Activated naive CD4-positive, alpha-beta T cell treated with anti-CD3 and anti-CD28 coated beads, Interleukin-2, amount 10 ng/mL, durations not matched to agents 7 days and 5 days (primary cell): ENCODE measurements around the gene CHMP1A.
"Not testable (repeated sequence)": the region's sequence is repeated elsewhere in the genome, so short reads cannot be mapped to it uniquely, and the experiment has no call there.

Experiments
- CTCF ChIA-PET: fragments of 350-600 bp; sonication (Branson Sonifier 250); formaldehyde crosslinking; loops from one replicate; lab custom pipeline; 2021; ENCODE audit warnings: antibody characterized with exemption; lab: Charles Lee
- DNase-seq: peaks from one replicate; pipeline ENCODE4 v3.0.0-alpha.2; 2020
- H3K27ac Mint-ChIP-seq: one replicate; pipeline ENCODE4 v1.8.0; 2021; ENCODE audit warnings: mild to moderate bottlenecking, moderate library complexity, mixed read lengths
- H3K27me3 Mint-ChIP-seq: one replicate; pipeline ENCODE4 v1.8.0; 2021; ENCODE audit warnings: mild to moderate bottlenecking, mixed read lengths
- H3K36me3 Mint-ChIP-seq: one replicate; pipeline ENCODE4 v1.8.0; 2021; ENCODE audit warnings: mixed read lengths
- H3K4me1 Mint-ChIP-seq: one replicate; pipeline ENCODE4 v1.8.0; 2021; ENCODE audit warnings: mixed read lengths
- H3K4me3 Mint-ChIP-seq: one replicate; pipeline ENCODE4 v1.8.0; 2021; ENCODE audit warnings: mild to moderate bottlenecking, moderate library complexity, mixed read lengths
- H3K9me3 Mint-ChIP-seq: one replicate; pipeline ENCODE4 v1.8.0; 2021; ENCODE audit warnings: mixed read lengths

The CHMP1A gene

DNA sequence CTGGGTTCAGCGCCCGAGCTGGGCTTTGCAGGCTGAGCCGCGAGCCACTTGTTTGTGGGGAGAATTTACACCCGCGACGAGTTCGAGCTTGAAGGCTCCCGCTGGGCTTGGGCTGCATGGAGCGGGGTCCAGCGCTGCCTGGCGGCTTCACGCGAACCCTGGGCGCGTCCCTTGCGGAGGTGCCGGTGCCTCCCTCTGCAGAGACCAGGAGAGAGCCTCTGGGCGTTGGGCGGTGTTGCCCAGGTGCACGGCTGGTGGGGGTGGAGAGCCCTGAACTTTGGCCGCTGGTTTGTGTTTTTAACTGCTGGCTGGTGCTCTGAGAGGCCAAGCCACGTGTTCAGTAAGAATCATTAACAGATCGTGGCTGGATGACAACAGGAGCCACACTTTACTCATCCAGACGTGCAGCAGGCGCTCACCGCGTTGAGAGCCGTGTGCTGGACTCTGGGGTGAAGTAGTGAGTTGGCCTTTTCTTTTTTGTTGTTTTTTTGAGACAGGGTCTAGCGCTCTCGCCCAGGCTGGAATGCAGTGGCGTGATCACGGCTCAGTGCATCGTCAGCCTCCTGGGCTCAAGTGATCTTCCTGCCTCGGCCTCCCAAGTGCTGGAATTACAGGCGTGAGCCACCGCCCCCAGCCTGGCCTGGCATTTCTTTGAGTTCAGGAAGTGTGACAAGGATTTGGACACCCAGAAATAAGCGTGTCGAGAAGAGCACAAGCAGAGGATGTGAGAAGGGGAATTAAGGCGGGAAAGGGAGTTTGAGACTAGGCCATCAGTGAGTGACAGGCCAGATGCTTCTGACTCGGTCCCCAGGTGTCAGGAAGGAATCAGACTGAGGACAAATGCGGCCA, 29.8 kb upstream of the CHMP1A start:
- CTCF ChIA-PET = interaction anchor here (0.6 to 2.4 kb wide), 4 partner anchors 12 to 28 kb away, joined by 3 to 18 read pairs (median 4); no protein-coding TSS in a partner anchor
- peaks cover 21% of the 10 kb centered on the region for H3K4me1 Mint-ChIP-seq
- no peaks in the 10 kb centered on the region for H3K27me3 Mint-ChIP-seq

DNA sequence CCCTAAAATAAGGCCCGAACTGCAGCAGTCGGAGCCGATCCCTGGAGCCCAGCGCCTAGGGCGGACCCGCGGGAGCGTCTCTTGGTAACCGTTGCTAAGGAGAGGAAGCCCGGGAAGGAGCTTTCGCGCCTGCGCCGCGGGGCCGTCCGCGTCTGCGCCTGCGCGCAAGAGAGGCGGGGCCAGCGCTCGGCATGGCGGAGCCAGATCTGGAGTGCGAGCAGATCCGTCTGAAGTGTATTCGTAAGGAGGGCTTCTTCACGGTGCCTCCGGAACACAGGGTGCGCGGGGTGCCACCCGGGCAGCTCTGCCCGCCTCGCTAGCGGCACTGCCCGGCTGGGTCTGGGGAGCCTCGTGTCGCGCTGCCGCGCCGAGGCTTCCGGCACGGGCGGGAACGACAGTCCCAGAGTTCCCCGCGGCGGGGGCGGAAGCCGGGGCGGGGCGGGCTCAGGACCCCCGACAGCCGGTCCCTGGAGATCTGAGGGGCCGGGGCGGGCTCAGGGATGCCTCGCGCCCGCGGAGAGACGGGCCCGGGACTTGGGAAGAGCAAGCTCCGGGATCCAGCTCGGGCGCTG, 29.1 kb upstream of the CHMP1A start, which contains the start of gene CDK10:
TSS of gene CDK10 (plus strand) at position 170 of the 572 bp plus-strand sequence. CDS start at position 192, 22 bp downstream.
- CTCF ChIA-PET = interaction anchor here (0.6 to 1.3 kb wide), 2 partner anchors 14 to 18 kb away, joined by 3 to 4 read pairs; no protein-coding TSS in a partner anchor

More for the DNA sequence above, 29.8 kb upstream of the CHMP1A start:
- no peak for DNase-seq
- Mint-ChIP-seq H3K36me3 (peaks cover 21% of the 10 kb centered on the region), H3K9me3 (peaks cover 3% of the 10 kb centered on the region), H3K27ac (peak overlapping the region; percentile 82), H3K4me3 (peak overlapping the region; percentile 92)

DNA sequence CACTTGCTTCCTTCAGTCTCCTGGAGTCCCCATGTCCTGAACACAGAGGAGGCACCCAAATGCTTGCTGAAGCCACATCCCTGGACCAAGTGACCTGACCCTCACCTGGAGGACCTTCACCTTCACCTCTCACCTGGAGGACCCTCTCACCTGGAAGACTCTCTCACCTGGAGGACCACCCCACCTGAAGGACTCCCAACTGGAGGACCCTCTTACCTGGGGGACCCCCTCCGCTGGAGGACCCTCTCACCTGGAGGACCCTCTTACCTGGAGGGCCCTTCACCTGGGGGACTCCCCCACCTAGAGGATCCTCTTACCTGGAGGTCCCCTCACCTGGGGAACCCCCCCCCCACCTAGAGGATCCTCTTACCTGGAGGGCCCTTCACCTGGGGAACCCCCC, 28.4 kb upstream of the CHMP1A start:
- Mint-ChIP-seq H3K4me3 (peak overlapping the region; percentile 54), H3K27ac (peak overlapping the region; percentile 29), H3K27me3 (no peaks in the 10 kb centered on the region), H3K4me1 (peaks cover 21% of the 10 kb centered on the region), H3K9me3 (peaks cover 3% of the 10 kb centered on the region), H3K36me3 (peaks cover 21% of the 10 kb centered on the region)
- CTCF ChIA-PET = no interaction called here
- no peak for DNase-seq

More for the DNA sequence above, 29.1 kb upstream of the CHMP1A start, which contains the start of gene CDK10:
- H3K36me3 Mint-ChIP-seq = peaks cover 21% of the 10 kb centered on the region
- DNase-seq = peak; percentile 91
- H3K9me3 Mint-ChIP-seq = peaks cover 3% of the 10 kb centered on the region
- H3K4me3 Mint-ChIP-seq = peak within 1 kb of the TSS; percentile 92
- no peaks in the 10 kb centered on the region for H3K27me3 Mint-ChIP-seq
- peak within 1 kb of the TSS; percentile 90 for H3K27ac Mint-ChIP-seq
- H3K4me1 Mint-ChIP-seq = peaks cover 21% of the 10 kb centered on the region

DNA sequence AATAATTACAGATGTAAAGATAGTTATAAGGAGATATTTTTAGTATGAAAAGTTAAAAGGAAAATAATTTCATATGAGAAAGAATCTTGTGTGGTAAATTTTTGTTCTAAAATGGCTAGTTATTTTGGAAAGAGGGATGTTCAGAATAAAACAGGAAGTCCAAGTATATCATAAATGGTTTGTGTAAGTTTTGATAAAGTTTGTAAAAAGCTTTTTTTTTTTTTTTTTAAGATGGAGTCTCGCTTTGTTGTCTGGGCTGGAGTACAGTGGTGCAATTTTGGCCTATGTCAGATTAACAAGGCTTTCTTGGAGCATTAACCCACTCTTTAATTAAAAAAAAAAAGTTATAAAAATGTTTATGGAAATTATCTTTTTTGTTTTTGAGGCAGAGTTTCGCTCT, 20.8 kb upstream of the CHMP1A start:
- H3K4me1 Mint-ChIP-seq = no peaks in the 10 kb centered on the region
- peaks cover 2% of the 10 kb centered on the region for H3K9me3 Mint-ChIP-seq
- no peaks in the 10 kb centered on the region for H3K36me3 Mint-ChIP-seq
- no peak for DNase-seq
- H3K4me3 Mint-ChIP-seq = no peak overlapping the region
- H3K27ac Mint-ChIP-seq = no peak overlapping the region
- CTCF ChIA-PET = no interaction called here
- H3K27me3 Mint-ChIP-seq = no peaks in the 10 kb centered on the region

DNA sequence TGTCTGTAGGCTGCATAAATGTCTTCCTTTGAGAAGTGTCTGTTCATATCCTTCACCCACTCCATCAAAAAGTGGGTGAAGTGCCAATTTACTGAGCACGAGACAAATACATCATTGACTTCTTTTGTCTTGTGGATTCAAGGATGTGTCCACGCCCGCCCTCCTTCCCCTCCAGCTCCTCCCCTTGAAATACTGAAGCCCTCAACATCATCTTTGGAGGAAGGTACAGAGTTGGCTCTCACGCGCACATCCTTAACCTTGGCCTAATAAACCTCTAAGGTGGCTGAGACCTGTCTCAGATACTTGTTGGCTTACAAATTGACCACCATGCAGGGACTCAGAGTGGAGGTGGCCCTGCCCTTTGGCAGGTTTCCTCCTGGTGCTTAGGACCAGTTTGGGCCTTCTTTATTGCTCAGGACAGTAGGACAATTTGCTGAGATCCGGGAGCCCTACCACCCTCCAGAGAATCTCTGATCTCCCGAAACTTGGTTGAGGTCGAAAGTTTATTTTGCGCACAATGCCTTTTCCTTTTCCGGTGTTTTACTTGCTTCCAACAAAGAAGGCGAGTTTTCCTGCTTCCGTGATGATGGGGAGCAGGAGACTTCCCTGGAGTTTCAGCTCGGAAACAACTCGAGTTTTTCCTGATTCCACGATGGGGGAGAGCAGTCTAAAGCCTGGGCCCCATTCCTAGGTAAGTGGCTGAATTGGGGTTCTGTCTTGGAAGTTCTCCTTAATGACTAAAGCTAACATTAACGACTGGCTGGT, 14.9 kb upstream of the CHMP1A start:
- Mint-ChIP-seq H3K4me1 (peaks cover 14% of the 10 kb centered on the region), H3K4me3 (no peak overlapping the region), H3K27me3 (no peaks in the 10 kb centered on the region), H3K9me3 (no peaks in the 10 kb centered on the region), H3K27ac (no peak overlapping the region), H3K36me3 (no peaks in the 10 kb centered on the region)
- CTCF ChIA-PET = no interaction called here
- no peak for DNase-seq

DNA sequence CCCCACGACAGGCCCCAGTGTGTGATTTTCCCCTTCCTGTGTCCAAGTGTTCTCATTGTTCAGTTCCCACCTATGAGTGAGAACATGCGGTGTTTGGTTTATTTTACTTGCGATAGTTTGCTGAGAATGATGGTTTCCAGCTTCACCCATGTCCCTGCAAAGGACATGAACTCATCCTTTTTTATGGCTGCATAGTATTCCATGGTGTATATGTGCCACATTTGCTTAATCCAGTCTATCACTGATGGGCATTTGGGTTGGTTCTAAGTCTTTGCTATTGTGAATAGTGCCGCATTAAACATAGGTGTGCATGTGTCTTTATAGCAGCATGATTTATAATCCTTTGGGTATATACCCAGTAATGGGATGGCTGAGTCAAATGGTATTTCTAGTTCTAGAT, 14.1 kb upstream of the CHMP1A start:
- H3K4me3 Mint-ChIP-seq = not testable (repeated sequence)
- CTCF ChIA-PET = interaction anchor here (1.3 to 1.6 kb wide), 2 partner anchors 28 to 30 kb away, joined by 4 to 8 read pairs; partner anchors contain the start of gene SPATA2L

DNA sequence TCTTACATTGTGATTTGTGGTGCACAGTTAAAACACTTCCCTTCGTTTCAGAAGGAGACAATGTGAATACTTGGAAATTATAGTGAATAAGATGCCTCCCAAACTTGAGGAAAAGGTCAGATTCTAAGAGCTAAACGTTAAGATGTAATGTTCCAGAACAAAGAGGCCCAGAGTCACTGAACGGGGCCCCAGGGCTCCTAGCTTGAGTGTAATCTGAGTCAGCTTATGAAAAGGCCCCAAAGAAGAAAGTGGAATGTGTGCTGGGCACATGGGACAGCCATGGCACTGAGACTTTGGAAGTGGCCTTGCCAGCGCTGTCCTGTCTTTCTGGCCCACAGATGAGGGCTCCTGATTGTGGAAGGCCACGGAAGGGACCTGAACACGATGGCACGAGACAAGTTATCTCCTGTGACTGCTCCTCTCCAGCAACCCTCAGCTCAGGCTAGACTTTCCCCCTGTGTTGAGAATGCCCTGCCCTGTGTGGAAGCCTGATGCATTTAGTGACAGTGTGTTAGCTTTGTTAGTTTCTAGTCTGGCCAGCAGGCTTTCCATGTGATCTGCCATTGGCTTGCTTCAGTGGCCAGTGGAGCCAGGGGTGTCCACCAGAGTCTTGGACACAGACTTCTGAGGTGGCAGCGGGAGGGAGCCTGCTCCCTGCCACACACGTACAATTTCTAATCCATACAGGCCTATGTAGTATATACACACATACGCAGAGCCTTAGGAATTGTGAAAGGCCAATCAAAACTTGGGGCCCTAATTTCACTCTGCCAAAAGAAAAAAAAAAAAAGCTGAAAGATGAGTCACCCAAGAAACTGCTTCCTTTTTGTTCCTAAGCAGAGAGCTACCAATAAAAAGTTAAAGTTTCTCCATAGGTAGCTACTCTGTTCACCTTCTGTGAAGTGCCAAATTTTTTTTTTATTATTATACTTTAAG, 13.3 kb upstream of the CHMP1A start:
- Mint-ChIP-seq H3K36me3 (peaks cover 5% of the 10 kb centered on the region), H3K27me3 (no peaks in the 10 kb centered on the region), H3K27ac (no peak overlapping the region), H3K9me3 (peaks cover 7% of the 10 kb centered on the region), H3K4me1 (peaks cover 14% of the 10 kb centered on the region), H3K4me3 (no peak overlapping the region)
- DNase-seq = no peak
- CTCF ChIA-PET = interaction anchor here (1.3 to 1.6 kb wide), 3 partner anchors 29 to 190 kb away, joined by 4 to 8 read pairs (median 4); partner anchors contain the start of gene SPATA2L

More for the DNA sequence above, 14.1 kb upstream of the CHMP1A start:
- not testable (repeated sequence) for DNase-seq, H3K27me3 Mint-ChIP-seq, H3K9me3 Mint-ChIP-seq, H3K27ac Mint-ChIP-seq, H3K36me3 Mint-ChIP-seq
- H3K4me1 Mint-ChIP-seq = peaks cover 14% of the 10 kb centered on the region

DNA sequence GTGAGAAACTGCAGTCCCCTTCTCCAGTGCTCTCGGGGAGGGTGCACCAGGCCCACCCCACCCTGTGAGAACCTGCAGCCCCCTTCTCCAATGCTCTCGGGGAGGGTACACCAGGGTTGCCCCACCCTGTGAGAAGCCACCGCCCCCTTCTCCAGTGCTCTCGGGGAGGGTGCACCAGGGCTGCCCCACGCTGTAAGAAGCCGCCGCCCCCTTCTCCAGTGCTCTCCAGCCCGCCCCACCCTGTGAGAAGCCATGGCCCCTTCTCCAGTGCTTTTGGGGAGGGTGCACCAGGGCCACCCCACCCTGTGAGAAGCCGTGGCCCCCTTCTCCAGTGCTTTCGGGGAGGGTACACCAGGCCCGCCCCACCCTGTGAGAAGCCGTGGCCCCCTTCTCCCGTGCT, 12.2 kb upstream of the CHMP1A start:
- Mint-ChIP-seq H3K4me3 (no peak overlapping the region), H3K36me3 (peaks cover 6% of the 10 kb centered on the region)
- CTCF ChIA-PET = interaction anchor here (1.3 kb wide), 1 partner anchor 191 kb away, joined by 4 read pairs; no protein-coding TSS in a partner anchor

DNA sequence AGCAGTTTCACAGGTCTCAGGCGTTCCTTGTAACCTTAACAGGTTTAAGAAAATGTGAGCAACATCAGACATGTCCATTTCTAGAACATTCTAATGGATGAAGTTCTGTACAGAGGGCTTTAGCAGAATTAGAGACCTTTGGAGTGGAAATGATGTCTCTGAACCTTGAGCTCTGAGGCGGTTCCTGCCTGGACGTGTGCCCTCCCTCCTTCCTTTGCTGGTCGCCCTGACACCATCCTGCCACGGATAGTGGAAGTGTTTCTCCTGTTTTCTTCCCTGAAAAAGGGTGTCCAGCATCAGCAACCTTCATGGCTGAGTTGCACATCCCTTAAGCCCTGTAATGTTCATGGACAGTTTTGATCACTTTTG, 11.3 kb upstream of the CHMP1A start:
- no peak overlapping the region for H3K4me3 Mint-ChIP-seq

More for the DNA sequence above, 12.2 kb upstream of the CHMP1A start:
- DNase-seq = no peak
- Mint-ChIP-seq H3K9me3 (peaks cover 7% of the 10 kb centered on the region), H3K27ac (no peak overlapping the region), H3K4me1 (peaks cover 14% of the 10 kb centered on the region), H3K27me3 (no peaks in the 10 kb centered on the region)

DNA sequence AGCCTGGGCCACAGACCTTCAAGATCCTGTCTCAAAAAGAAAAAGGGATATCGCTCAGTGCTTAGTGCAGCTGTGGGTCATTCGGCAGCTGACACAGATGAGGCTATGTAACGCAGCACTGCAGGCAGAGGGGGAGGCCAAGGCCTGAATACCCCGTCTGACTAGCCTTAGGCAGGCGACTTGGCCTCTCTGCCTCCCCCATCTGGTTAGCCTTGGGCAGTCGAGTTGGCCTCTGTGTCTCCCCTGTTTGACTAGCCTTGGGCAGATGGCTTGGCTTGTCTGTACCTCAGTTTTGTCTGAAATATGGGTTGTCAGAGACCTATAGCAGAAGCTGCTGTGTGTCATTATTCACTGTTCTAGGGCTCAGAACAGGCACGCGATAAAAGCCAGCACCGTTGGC, 10.1 kb upstream of the CHMP1A start:
- peaks cover 19% of the 10 kb centered on the region for H3K36me3 Mint-ChIP-seq
- H3K27me3 Mint-ChIP-seq = no peaks in the 10 kb centered on the region
- CTCF ChIA-PET = interaction anchor here (1.5 kb wide), 1 partner anchor 32 kb away, joined by 9 read pairs; no protein-coding TSS in a partner anchor
- peaks cover 14% of the 10 kb centered on the region for H3K4me1 Mint-ChIP-seq
- H3K9me3 Mint-ChIP-seq = peaks cover 7% of the 10 kb centered on the region
- no peak overlapping the region for H3K4me3 Mint-ChIP-seq
- no peak for DNase-seq
- H3K27ac Mint-ChIP-seq = no peak overlapping the region

More for the DNA sequence above, 11.3 kb upstream of the CHMP1A start:
- Mint-ChIP-seq H3K36me3 (peaks cover 12% of the 10 kb centered on the region), H3K4me1 (peaks cover 14% of the 10 kb centered on the region), H3K27me3 (no peaks in the 10 kb centered on the region), H3K27ac (no peak overlapping the region), H3K9me3 (peaks cover 7% of the 10 kb centered on the region)
- CTCF ChIA-PET = interaction anchor here (0.6 to 1.5 kb wide), 2 partner anchors 18 to 31 kb away, joined by 3 to 9 read pairs; partner anchors contain the start of gene CDK10
- DNase-seq = no peak

DNA sequence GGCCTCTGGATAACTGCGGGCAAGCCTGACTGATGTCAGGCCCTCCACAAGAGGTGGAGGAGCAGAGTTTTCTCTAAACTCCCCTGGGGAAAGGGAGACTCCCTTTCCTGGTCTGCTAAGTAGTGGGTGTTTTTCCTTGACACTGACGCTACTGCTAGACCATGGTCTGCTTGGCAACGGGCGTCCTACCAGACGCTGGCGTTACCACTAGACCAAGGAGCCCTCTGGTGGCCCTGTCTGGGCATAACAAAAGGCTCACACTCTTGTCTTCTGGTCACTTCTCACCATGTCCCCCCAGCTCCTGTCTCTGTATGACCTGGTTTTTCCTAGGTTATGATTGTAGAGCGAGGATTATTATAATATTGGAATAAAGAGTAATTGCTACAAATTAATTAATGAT, 9.5 kb upstream of the CHMP1A start:
- DNase-seq, H3K9me3 Mint-ChIP-seq, H3K27me3 Mint-ChIP-seq, H3K27ac Mint-ChIP-seq, CTCF ChIA-PET, H3K4me3 Mint-ChIP-seq: not testable (repeated sequence)
- H3K36me3 Mint-ChIP-seq = peaks cover 19% of the 10 kb centered on the region
- peaks cover 14% of the 10 kb centered on the region for H3K4me1 Mint-ChIP-seq

DNA sequence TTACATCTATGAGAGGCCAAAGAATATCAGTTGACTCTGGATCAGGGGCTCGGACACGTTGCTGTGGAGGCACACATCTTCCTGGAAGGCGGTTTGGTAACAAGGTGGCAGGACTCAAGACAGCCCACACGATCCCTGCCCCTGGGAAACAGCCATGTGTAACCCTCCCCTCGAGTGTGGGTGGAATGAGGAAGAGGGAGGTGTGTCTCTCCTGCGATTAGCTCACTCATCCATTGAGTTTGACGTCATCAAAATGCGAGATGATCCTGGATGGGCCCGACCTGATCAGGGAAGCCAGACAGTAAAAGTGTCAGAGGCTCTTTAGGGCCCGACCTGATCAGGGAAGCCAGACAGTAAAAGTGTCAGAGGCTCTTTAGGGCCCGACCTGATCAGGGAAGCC, 6.7 kb upstream of the CHMP1A start:
- H3K27ac Mint-ChIP-seq, H3K27me3 Mint-ChIP-seq, CTCF ChIA-PET: not testable (repeated sequence)

DNA sequence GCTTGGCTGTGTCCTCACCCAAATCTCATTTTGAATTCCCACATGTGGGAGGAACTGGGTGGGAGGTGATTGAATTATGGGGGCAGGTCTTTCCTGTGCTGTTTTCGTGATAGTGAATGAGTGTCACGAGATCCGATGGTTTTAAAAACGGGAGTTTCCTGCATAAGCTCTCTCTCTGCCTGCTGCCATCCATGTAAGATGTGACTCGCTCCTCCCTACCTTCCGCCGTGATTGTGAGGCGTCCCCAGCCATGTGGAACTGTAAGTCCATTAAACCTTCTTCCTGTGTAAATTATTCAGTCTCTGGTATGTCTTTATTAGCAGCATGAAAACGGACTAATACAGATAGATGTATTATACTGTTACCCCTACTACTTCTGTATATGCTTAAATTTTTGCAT, 3.7 kb upstream of the CHMP1A start:
- H3K4me1 Mint-ChIP-seq = peaks cover 20% of the 10 kb centered on the region
- H3K27ac Mint-ChIP-seq = no peak overlapping the region
- H3K27me3 Mint-ChIP-seq = no peaks in the 10 kb centered on the region
- H3K36me3 Mint-ChIP-seq = peaks cover 36% of the 10 kb centered on the region
- DNase-seq = no peak
- CTCF ChIA-PET = no interaction called here
- no peak overlapping the region for H3K4me3 Mint-ChIP-seq
- peaks cover 1% of the 10 kb centered on the region for H3K9me3 Mint-ChIP-seq

More for the DNA sequence above, 6.7 kb upstream of the CHMP1A start:
- peaks cover 33% of the 10 kb centered on the region for H3K36me3 Mint-ChIP-seq
- not testable (repeated sequence) for H3K4me3 Mint-ChIP-seq, H3K9me3 Mint-ChIP-seq, DNase-seq
- H3K4me1 Mint-ChIP-seq = peaks cover 17% of the 10 kb centered on the region
